ENCODE measurements around the gene PRRT4.

The PRRT4 gene

DNA sequence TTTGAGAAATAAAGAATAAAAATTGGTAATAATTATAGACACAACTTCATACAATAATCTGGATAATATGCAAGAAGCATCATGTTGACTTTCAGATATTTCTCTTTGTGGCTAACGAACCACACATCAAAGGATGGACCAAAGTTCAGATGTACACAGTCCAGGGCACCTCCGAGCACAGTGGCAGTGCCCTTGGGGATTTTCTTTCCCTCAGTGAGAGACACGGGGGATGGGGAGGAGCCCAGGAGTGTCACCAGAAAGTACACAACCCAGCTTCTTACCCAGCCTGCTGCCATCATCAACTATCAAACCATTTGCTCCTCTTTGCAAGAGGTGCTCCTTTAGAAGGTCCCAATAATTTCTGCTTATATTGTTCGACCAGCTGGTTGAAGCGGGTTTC lies 51.0 kb downstream of the PRRT4 start:
- Histone ChIP-seq H3K4ac (ENCODE audit: low read depth in 1 of 2, low read length in 2 of 2) (no peak overlapping the region), H3K23ac (ENCODE audit: low read length in 2 of 2) (no peak overlapping the region), H3K9me3 (ENCODE audit: control insufficient read depth, low read length) (no peaks in the 10 kb centered on the region), H2BK120ac (ENCODE audit: low read depth, low read length) (no peak overlapping the region), H3K79me1 (replicated peaks; ENCODE audit: low read length, poor library complexity, severe bottlenecking) (peaks cover 4% of the 10 kb centered on the region), H3K4me3 (ENCODE audit: insufficient read depth in 1 of 2, low read depth in 1 of 2, low read length in 2 of 2) (no peak overlapping the region), H3K4me1 (ENCODE audit: control insufficient read depth, insufficient read depth, low read depth, low read length) (no peaks in the 10 kb centered on the region), H3K18ac (ENCODE audit: low read depth in 1 of 2, low read length in 2 of 2) (no peak overlapping the region), H2BK5ac (ENCODE audit: low read depth, low read length, poor library complexity, severe bottlenecking) (no peak overlapping the region), H2AK5ac (ENCODE audit: low read length, severe bottlenecking) (no peak overlapping the region), H2AFZ (ENCODE audit: low read depth, low read length) (no peak overlapping the region), H3K27me3 (ENCODE audit: control insufficient read depth in 1 of 2, insufficient read depth in 1 of 2, low read length in 2 of 2) (no peaks in the 10 kb centered on the region), H3K14ac (ENCODE audit: low read length in 2 of 2) (no peak overlapping the region), H3K4me2 (ENCODE audit: low read length, poor library complexity, severe bottlenecking) (no peak overlapping the region), H2BK12ac (ENCODE audit: low read length in 2 of 2) (no peak overlapping the region), H4K91ac (ENCODE audit: low read length) (no peak overlapping the region), H2BK15ac (ENCODE audit: low read depth, poor library complexity, severe bottlenecking) (no peak overlapping the region), H3K9ac (ENCODE audit: low read length) (no peak overlapping the region), H3K27ac (ENCODE audit: low read length, poor library complexity, severe bottlenecking) (no peak overlapping the region), H4K8ac (ENCODE audit: low read length) (no peak overlapping the region), H3K36me3 (ENCODE audit: control insufficient read depth in 1 of 2, insufficient read depth in 2 of 2, low read depth in 1 of 2, low read length in 2 of 2) (peaks cover 26 to 89% of the 10 kb centered on the region in 2 experiments)
- no peak for DNase-seq
- WGBS = 97% methylated on average over 3 of the region's 5 CpGs

DNA sequence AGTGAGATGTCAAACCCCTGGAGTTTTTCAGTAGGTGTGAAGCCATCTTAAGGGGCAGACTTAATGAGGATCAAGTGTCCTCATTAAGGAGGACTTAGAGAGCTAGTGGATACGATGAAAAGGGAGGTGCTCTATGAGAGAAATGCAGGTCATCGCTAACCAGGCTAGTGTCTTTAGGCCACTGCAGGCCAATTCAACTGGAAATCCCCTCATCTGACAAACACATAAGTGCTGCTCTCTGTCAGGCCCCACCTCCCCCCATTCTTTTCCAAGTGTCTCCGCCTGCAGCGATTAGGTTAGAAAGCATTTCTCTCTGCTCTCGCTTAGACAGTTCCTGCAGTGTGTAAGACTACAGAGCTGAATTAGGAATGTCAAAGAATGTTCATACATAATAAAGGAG lies 51.5 kb downstream of the PRRT4 start:
- no peak overlapping the region for H3K14ac ChIP-seq (ENCODE audit: low read length in 2 of 2)
- H3K9ac ChIP-seq (ENCODE audit: low read length) = no peak overlapping the region

DNA sequence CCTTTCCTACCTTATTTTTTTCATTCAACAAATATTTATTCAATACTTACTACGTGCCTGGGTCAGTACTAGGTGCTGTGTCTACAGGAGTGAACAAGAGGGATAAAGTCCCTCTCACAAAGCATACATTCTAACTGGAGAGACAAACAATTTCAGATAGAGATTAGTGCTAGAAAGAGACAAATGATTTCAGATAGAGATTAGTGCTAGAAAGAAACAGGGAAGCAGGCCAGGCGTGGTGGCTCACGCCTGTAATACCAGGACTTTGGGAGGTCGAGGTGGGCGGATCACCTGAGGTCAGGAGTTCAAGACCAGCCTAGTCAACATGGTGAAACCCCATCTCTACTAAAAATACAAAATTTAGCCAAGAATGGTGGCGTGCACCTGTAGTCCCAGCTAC lies 52.4 kb downstream of the PRRT4 start:
- no peak overlapping the region for H3K18ac ChIP-seq (ENCODE audit: low read depth in 1 of 2, low read length in 2 of 2)
- peaks cover 2% of the 10 kb centered on the region for H3K79me1 ChIP-seq (replicated peaks; ENCODE audit: low read length, poor library complexity, severe bottlenecking)
- no peak overlapping the region for H3K4me3 ChIP-seq (ENCODE audit: insufficient read depth in 1 of 2, low read depth in 1 of 2, low read length in 2 of 2)
- no peak overlapping the region for H4K91ac ChIP-seq (ENCODE audit: low read length)
- H3K23ac ChIP-seq (ENCODE audit: low read length in 2 of 2) = no peak overlapping the region
- no peaks in the 10 kb centered on the region for H3K9me3 ChIP-seq (ENCODE audit: control insufficient read depth, low read length)
- H2AFZ ChIP-seq (ENCODE audit: low read depth, low read length) = no peak overlapping the region
- no peak for DNase-seq
- no peak overlapping the region for H2BK120ac ChIP-seq (ENCODE audit: low read depth, low read length)
- no peak overlapping the region for H2BK12ac ChIP-seq (ENCODE audit: low read length in 2 of 2)
- no peaks in the 10 kb centered on the region for H3K27me3 ChIP-seq (ENCODE audit: control insufficient read depth in 1 of 2, insufficient read depth in 1 of 2, low read length in 2 of 2)
- H4K8ac ChIP-seq (ENCODE audit: low read length) = no peak overlapping the region
- no peak overlapping the region for H3K14ac ChIP-seq (ENCODE audit: low read length in 2 of 2)
- 98% methylated on average over 5 of the region's 6 CpGs for WGBS
- no peak overlapping the region for H2BK5ac ChIP-seq (ENCODE audit: low read depth, low read length, poor library complexity, severe bottlenecking)
- no peak overlapping the region for H3K9ac ChIP-seq (ENCODE audit: low read length)
- no peak overlapping the region for H3K4me2 ChIP-seq (ENCODE audit: low read length, poor library complexity, severe bottlenecking)
- no peak overlapping the region for H3K27ac ChIP-seq (ENCODE audit: low read length, poor library complexity, severe bottlenecking)
- H3K4ac ChIP-seq (ENCODE audit: low read depth in 1 of 2, low read length in 2 of 2) = no peak overlapping the region
- no peaks in the 10 kb centered on the region for H3K4me1 ChIP-seq (ENCODE audit: control insufficient read depth, insufficient read depth, low read depth, low read length)
- no peak overlapping the region for H2BK15ac ChIP-seq (ENCODE audit: low read depth, poor library complexity, severe bottlenecking)
- H3K36me3 ChIP-seq (ENCODE audit: control insufficient read depth in 1 of 2, insufficient read depth in 2 of 2, low read depth in 1 of 2, low read length in 2 of 2) = peaks cover 29 to 86% of the 10 kb centered on the region in 2 experiments
- H2AK5ac ChIP-seq (ENCODE audit: low read length, severe bottlenecking) = no peak overlapping the region

More for the DNA sequence above, 51.5 kb downstream of the PRRT4 start:
- Histone ChIP-seq H2AFZ (ENCODE audit: low read depth, low read length) (no peak overlapping the region), H3K4me2 (ENCODE audit: low read length, poor library complexity, severe bottlenecking) (no peak overlapping the region), H3K4me1 (ENCODE audit: control insufficient read depth, insufficient read depth, low read depth, low read length) (no peaks in the 10 kb centered on the region), H3K23ac (ENCODE audit: low read length in 2 of 2) (no peak overlapping the region), H4K91ac (ENCODE audit: low read length) (no peak overlapping the region), H2BK120ac (ENCODE audit: low read depth, low read length) (no peak overlapping the region), H2AK5ac (ENCODE audit: low read length, severe bottlenecking) (no peak overlapping the region), H3K4ac (ENCODE audit: low read depth in 1 of 2, low read length in 2 of 2) (no peak overlapping the region), H3K79me1 (replicated peaks; ENCODE audit: low read length, poor library complexity, severe bottlenecking) (peaks cover 4% of the 10 kb centered on the region), H2BK12ac (ENCODE audit: low read length in 2 of 2) (no peak overlapping the region), H3K18ac (ENCODE audit: low read depth in 1 of 2, low read length in 2 of 2) (no peak overlapping the region), H2BK15ac (ENCODE audit: low read depth, poor library complexity, severe bottlenecking) (no peak overlapping the region), H3K27ac (ENCODE audit: low read length, poor library complexity, severe bottlenecking) (no peak overlapping the region), H3K36me3 (ENCODE audit: control insufficient read depth in 1 of 2, insufficient read depth in 2 of 2, low read depth in 1 of 2, low read length in 2 of 2) (peaks cover 30 to 88% of the 10 kb centered on the region in 2 experiments), H3K9me3 (ENCODE audit: control insufficient read depth, low read length) (no peaks in the 10 kb centered on the region), H3K4me3 (ENCODE audit: insufficient read depth in 1 of 2, low read depth in 1 of 2, low read length in 2 of 2) (no peak overlapping the region), H2BK5ac (ENCODE audit: low read depth, low read length, poor library complexity, severe bottlenecking) (no peak overlapping the region), H3K27me3 (ENCODE audit: control insufficient read depth in 1 of 2, insufficient read depth in 1 of 2, low read length in 2 of 2) (no peaks in the 10 kb centered on the region), H4K8ac (ENCODE audit: low read length) (no peak overlapping the region)
- DNase-seq = no peak
- 100% methylated on average over 2 of the region's 5 CpGs for WGBS

DNA sequence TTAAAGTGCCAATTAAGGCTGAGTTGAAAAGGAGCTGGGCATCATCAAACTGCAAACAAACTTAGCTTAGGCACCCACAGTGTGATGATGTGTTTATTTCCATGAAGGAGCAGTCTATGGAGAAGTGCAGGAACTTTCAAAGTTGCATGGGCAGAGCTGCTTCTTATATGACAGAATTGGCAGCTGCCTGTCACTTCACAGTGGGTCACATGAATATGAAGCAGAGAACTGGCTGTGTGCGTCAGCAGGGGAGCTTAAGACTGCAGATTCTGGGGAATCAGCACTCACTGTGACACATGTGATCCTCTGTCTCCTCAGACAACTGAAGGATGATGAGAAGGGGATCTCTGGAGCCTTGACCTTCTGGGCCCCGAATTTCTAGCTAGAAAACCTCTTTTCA lies 54.4 kb downstream of the PRRT4 start:
- Histone ChIP-seq H2BK5ac (ENCODE audit: low read depth, low read length, poor library complexity, severe bottlenecking) (no peak overlapping the region), H3K4me2 (ENCODE audit: low read length, poor library complexity, severe bottlenecking) (no peak overlapping the region), H4K8ac (ENCODE audit: low read length) (no peak overlapping the region), H2BK120ac (ENCODE audit: low read depth, low read length) (no peak overlapping the region), H2AK5ac (ENCODE audit: low read length, severe bottlenecking) (no peak overlapping the region), H3K9me3 (ENCODE audit: control insufficient read depth, low read length) (no peaks in the 10 kb centered on the region), H4K91ac (ENCODE audit: low read length) (no peak overlapping the region), H3K23ac (ENCODE audit: low read length in 2 of 2) (no peak overlapping the region), H3K9ac (ENCODE audit: low read length) (no peak overlapping the region), H3K14ac (ENCODE audit: low read length in 2 of 2) (no peak overlapping the region), H3K36me3 (ENCODE audit: control insufficient read depth in 1 of 2, insufficient read depth in 2 of 2, low read depth in 1 of 2, low read length in 2 of 2) (peaks cover 28 to 79% of the 10 kb centered on the region in 2 experiments), H3K4ac (ENCODE audit: low read depth in 1 of 2, low read length in 2 of 2) (no peak overlapping the region), H3K4me1 (ENCODE audit: control insufficient read depth, insufficient read depth, low read depth, low read length) (no peaks in the 10 kb centered on the region), H3K79me1 (replicated peaks; ENCODE audit: low read length, poor library complexity, severe bottlenecking) (peaks cover 2% of the 10 kb centered on the region), H3K18ac (ENCODE audit: low read depth in 1 of 2, low read length in 2 of 2) (no peak overlapping the region), H2BK12ac (ENCODE audit: low read length in 2 of 2) (no peak overlapping the region), H3K27ac (ENCODE audit: low read length, poor library complexity, severe bottlenecking) (no peak overlapping the region), H3K4me3 (ENCODE audit: insufficient read depth in 1 of 2, low read depth in 1 of 2, low read length in 2 of 2) (no peak overlapping the region), H2BK15ac (ENCODE audit: low read depth, poor library complexity, severe bottlenecking) (no peak overlapping the region), H2AFZ (ENCODE audit: low read depth, low read length) (no peak overlapping the region), H3K27me3 (ENCODE audit: control insufficient read depth in 1 of 2, insufficient read depth in 1 of 2, low read length in 2 of 2) (no peaks in the 10 kb centered on the region)
- DNase-seq = no peak
- whole genome bisulfite sequencing = 100% methylated on average over 2 of the region's 2 CpGs

All from mesenchymal stem cell (in vitro differentiated cells and primary cell).